Neutrophil (primary cell): ENCODE measurements around the gene CDH13.

ENCODE experiments used
- H3K27ac ChIP-seq: fragments of 200-600 bp; sonication (generic); 2 replicates; pipeline ENCODE4 v1.5.1; 2016; ENCODE audit warnings: mild to moderate bottlenecking, moderate library complexity
- H3K27me3 ChIP-seq: fragments of 200-600 bp; sonication (generic); 2 replicates; pipeline ENCODE4 v1.6.0; 2016; ENCODE audit warnings: mild to moderate bottlenecking
- H3K36me3 ChIP-seq: fragments of 200-600 bp; sonication (generic); 2 replicates; pipeline ENCODE4 v1.5.1; 2017
- H3K4me1 ChIP-seq, 2 experiments: fragments of 200-600 bp in 1 of 2; sonication (generic) in 1 of 2; 1 replicate in 1 of 2; 2 replicates in 1 of 2; pipeline versions ENCODE4 v1.5.1 to v1.6.1; 2013 to 2016; ENCODE audit warnings: low read depth in 1 of 2, low read length in 1 of 2, mild to moderate bottlenecking in 1 of 2, moderate library complexity in 1 of 2; ENCODE audit not compliant: control insufficient read depth in 1 of 2, insufficient read depth in 1 of 2
- H3K4me3 ChIP-seq, 2 experiments: fragments of 200-600 bp in 1 of 2; sonication (generic) in 1 of 2; 1 replicate in 1 of 2; 2 replicates in 1 of 2; pipeline ENCODE4 v1.5.1; 2013 to 2016; ENCODE audit warnings: low read depth in 1 of 2, low read length in 1 of 2, mild to moderate bottlenecking in 1 of 2, moderate library complexity in 1 of 2
- H3K9me3 ChIP-seq: fragments of 200-600 bp; sonication (generic); 2 replicates; pipeline ENCODE4 v1.5.1; 2016
- CTCF ChIP-seq: fragments of 200-600 bp; sonication (generic); IDR thresholded peaks from 2 replicates; pipeline ENCODE4 v1.5.1; 2016; ENCODE audit warnings: antibody characterized with exemption

CDH13 gene

DNA sequence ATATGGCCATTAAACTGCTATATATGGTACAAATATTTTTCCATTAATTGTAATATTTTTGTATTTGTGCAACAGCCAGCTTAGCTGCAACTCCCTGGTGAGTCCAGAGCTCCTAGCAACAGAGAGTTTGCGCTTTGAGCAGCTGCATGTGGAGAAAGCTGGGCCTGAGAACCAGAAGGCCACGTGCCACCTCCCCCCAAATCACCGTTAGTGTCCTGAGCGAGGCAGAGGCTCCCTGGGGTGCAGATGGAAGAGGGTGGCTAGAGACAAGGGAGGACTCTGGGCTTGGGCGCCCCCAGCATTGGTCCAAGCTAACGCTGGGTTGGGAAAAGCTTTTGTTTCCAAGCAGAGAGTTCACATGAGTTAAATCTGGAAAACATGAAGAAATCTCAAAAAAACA lies 1222.7 kb downstream of the CDH13 start:
- Histone ChIP-seq H3K4me3 (no peak overlapping the region), H3K27ac (no peak overlapping the region), H3K36me3 (no peaks in the 10 kb centered on the region), H3K9me3 (no peaks in the 10 kb centered on the region), H3K4me1 (peaks cover 14 to 22% of the 10 kb centered on the region in 2 experiments), H3K27me3 (no peaks in the 10 kb centered on the region)
- TF ChIP-seq CTCF = no peak
